ENCODE measurements around the gene HERPUD2.

DNA sequence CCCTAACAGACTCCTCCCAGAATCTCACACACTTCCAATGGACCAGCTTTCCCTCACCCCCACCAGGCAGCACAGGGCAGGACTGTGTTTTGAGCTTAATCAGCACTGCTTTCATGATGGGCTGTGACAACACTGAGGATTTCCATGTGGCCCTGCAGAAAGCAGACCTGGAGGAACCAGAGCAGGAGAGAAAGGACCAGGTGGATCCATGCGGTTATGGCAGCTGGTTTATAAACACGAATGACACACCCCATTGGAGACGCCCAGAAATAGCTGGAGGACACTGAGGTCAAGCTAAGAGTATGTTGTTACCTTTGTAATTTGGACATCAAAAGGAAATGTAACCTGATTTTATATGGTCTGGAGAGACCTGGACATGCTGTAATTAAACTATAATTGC lies 31.7 kb upstream of the HERPUD2 start:
- TF ChIP-seq, protein P1, sequence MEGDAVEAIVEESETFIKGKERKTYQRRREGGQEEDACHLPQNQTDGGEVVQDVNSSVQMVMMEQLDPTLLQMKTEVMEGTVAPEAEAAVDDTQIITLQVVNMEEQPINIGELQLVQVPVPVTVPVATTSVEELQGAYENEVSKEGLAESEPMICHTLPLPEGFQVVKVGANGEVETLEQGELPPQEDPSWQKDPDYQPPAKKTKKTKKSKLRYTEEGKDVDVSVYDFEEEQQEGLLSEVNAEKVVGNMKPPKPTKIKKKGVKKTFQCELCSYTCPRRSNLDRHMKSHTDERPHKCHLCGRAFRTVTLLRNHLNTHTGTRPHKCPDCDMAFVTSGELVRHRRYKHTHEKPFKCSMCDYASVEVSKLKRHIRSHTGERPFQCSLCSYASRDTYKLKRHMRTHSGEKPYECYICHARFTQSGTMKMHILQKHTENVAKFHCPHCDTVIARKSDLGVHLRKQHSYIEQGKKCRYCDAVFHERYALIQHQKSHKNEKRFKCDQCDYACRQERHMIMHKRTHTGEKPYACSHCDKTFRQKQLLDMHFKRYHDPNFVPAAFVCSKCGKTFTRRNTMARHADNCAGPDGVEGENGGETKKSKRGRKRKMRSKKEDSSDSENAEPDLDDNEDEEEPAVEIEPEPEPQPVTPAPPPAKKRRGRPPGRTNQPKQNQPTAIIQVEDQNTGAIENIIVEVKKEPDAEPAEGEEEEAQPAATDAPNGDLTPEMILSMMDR (IDR thresholded peaks at IDR 0.05; ENCODE audit: insufficient read depth, low read length, poor library complexity, severe bottlenecking), result no peak
- no peak for TF ChIP-seq EZH2phosphoT487 (conservative IDR thresholded peaks at IDR 0.05; ENCODE audit: low read length)
